ENCODE measurements around the gene CCDC17.

- TF ChIP-seq CTCF (IDR thresholded peaks at IDR 0.05) = no peak
- TF ChIP-seq POLR2A (IDR thresholded peaks at IDR 0.05) = no peak
These were observed 1.1 kb downstream of the CCDC17 start for GRCh38 chr1:45622524-45623394.

Data from right lobe of liver (tissue), 4 donors.